WTC11 (cell line): Measurements from ENCODE around the gene PLCXD1. TPM values are rescaled to one million over a fixed set of nuclear protein-coding genes. Genes with fewer than 3 reads are reported as not detected.

ENCODE experiments used
- ATAC-seq: fragments of 200-7000 bp; cut with Tn5 transposase; 2 replicates; pipeline ENCODE4 v1.10.0; 2021; ENCODE audit warnings: mild to moderate bottlenecking, moderate library complexity
- CTCF ChIA-PET: fragments of 300-600 bp; sonication (Branson Sonifier 250); formaldehyde crosslinking; loops from one replicate; lab custom pipeline; 2021; ENCODE audit warnings: antibody characterized with exemption; lab: Charles Lee
- POLR2A ChIA-PET: fragments of 350-600 bp; sonication (Branson Sonifier 250); formaldehyde crosslinking; loops from one replicate; lab custom pipeline; 2021; ENCODE audit warnings: antibody characterized with exemption; lab: Charles Lee
- DNase-seq: peaks from one replicate; pipeline ENCODE4 v3.0.0; 2021; ENCODE audit warnings: low spot score
- H3K27ac Mint-ChIP-seq: 2 replicates; pipeline ENCODE4 v1.8.0; 2021; ENCODE audit warnings: mixed read lengths
- H3K27me3 Mint-ChIP-seq: 2 replicates; pipeline ENCODE4 v1.8.0; 2021; ENCODE audit warnings: low read depth, mild to moderate bottlenecking, moderate library complexity, mixed read lengths
- H3K36me3 Mint-ChIP-seq: 2 replicates; pipeline ENCODE4 v1.8.0; 2021; ENCODE audit warnings: mixed read lengths
- H3K4me1 Mint-ChIP-seq: 2 replicates; pipeline ENCODE4 v1.8.0; 2022; ENCODE audit warnings: mixed read lengths
- H3K4me3 Mint-ChIP-seq: 2 replicates; pipeline ENCODE4 v1.8.0; 2021; ENCODE audit warnings: mild to moderate bottlenecking, moderate library complexity, mixed read lengths
- H3K9me3 Mint-ChIP-seq: 2 replicates; pipeline ENCODE4 v1.8.0; 2021; ENCODE audit warnings: mixed read lengths
- AR ChIP-seq: fragments of 250-450 bp; sonication (Bioruptor Pico); IDR thresholded peaks from 2 replicates; pipeline ENCODE4 v1.9.0; 2021; ENCODE audit warnings: mild to moderate bottlenecking
- ELF4 ChIP-seq: sonication (generic); formaldehyde crosslinking; IDR thresholded peaks from 2 replicates; pipeline ENCODE4 v1.8.1; 2022; ENCODE audit warnings: low read depth, mild to moderate bottlenecking, moderate library complexity, missing genetic modification reagents
- JUN ChIP-seq: sonication (generic); formaldehyde crosslinking; IDR thresholded peaks from 2 replicates; pipeline ENCODE4 v1.8.0; 2023; ENCODE audit warnings: mild to moderate bottlenecking, missing genetic modification reagents
- KAT7 ChIP-seq: sonication (generic); formaldehyde crosslinking; IDR thresholded peaks from 2 replicates; pipeline ENCODE4 v1.8.1; 2023; ENCODE audit warnings: missing genetic modification reagents, mild to moderate bottlenecking, borderline replicate concordance
- MAX ChIP-seq: sonication (generic); formaldehyde crosslinking; IDR thresholded peaks from 2 replicates; pipeline ENCODE4 v1.8.0; 2022; ENCODE audit warnings: mild to moderate bottlenecking, missing genetic modification reagents
- RELA ChIP-seq: sonication (generic); formaldehyde crosslinking; IDR thresholded peaks from 2 replicates; pipeline ENCODE4 v1.8.1; 2022; ENCODE audit warnings: missing genetic modification reagents, mild to moderate bottlenecking, borderline replicate concordance
- SMAD3 ChIP-seq: sonication (generic); formaldehyde crosslinking; IDR thresholded peaks from 2 replicates; pipeline ENCODE4 v1.8.0; 2022; ENCODE audit warnings: missing genetic modification reagents, mild to moderate bottlenecking, borderline replicate concordance
- TP53 ChIP-seq: sonication (generic); formaldehyde crosslinking; IDR thresholded peaks from 2 replicates; pipeline ENCODE4 v1.8.1; 2023; ENCODE audit warnings: mild to moderate bottlenecking, missing genetic modification reagents
- ZNF232 ChIP-seq: sonication (generic); formaldehyde crosslinking; IDR thresholded peaks from 2 replicates; pipeline ENCODE4 v1.8.0; 2022; ENCODE audit warnings: mild to moderate bottlenecking, missing genetic modification reagents
- ZNF423 ChIP-seq: fragments of 250-450 bp; sonication (Bioruptor Pico); IDR thresholded peaks from 2 replicates; pipeline ENCODE4 v2.1.2; 2022; ENCODE audit warnings: mild to moderate bottlenecking, moderate library complexity
- total RNA-seq: library from RNA; stranded (reverse); gene quantifications from 3 replicates; pipeline ENCODE4 v1.2.3, GENCODE V29; 2021
- TF ChIP-seq, protein P1 (sequence below): fragments of 250-450 bp; sonication (Bioruptor Pico); conservative IDR thresholded peaks from 2 replicates; pipeline ENCODE4 v1.9.0; 2021; ENCODE audit warnings: mild to moderate bottlenecking
- TF ChIP-seq, protein P2 (sequence below): sonication (generic); formaldehyde crosslinking; IDR thresholded peaks from 2 replicates; pipeline ENCODE4 v1.8.0; 2023; ENCODE audit warnings: missing genetic modification reagents, mild to moderate bottlenecking, borderline replicate concordance
- TF ChIP-seq, protein P3 (sequence below): fragments of 250-450 bp; sonication (Bioruptor Pico); IDR thresholded peaks from 2 replicates; pipeline ENCODE4 v2.1.2; 2022; ENCODE audit warnings: mild to moderate bottlenecking, moderate library complexity

PLCXD1 gene
- total RNA-seq, 1 experiment from 2014 or later: 131 TPM

DNA sequence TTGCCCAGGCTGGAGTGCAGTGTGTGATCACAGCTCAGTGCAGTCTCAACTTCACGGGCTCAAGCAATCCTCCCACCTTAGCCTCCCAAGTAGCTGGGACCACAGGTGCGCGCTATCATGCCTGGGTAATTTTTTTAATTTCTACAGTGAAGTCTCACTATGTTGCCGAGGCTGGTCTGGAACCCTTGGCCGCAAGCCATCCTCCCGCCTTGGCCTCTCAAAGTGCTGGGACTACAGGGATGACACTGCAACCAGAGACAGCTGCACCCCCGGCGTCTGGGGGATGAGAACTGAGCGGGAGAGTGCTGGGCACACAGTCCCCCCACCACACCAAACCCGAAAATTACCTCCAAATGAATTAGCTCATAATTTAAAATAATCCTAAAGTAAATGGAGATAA is 70.6 kb downstream of the PLCXD1 start (continued):
- TF ChIP-seq, protein P1, sequence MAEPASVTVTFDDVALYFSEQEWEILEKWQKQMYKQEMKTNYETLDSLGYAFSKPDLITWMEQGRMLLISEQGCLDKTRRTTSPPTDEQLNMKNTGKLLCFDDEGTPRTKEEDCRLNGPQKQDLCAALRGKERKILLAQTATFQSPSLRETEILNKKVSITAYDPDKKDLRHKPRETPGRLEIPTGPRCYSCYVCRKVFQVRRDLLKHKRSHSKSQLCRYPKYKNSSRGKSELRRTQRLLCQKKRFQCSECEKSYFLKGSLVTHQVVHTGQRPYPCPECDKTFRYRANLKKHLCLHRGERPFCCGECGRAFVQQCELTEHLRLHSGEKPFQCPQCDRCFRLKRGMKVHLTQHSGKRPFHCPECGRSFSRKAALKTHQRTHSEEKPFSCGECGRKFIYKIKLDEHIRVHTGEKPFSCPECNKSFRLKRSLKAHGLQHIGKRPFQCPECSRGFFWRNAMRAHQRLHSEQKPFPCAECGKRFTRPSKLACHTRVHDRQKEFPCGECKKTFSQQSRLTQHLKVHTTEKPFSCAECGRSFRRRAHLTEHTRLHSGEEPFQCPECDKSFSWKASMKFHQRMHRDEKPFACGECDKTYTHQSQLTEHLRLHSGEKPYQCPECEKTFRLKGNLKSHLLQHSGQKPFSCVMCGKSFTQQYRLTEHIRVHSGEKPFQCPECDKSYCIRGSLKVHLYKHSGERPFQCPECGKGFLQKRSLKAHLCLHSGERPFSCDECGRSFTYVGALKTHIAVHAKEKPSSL: no peak
- TF ChIP-seq RELA: no peak
- no peak for TF ChIP-seq TP53 (CRISPR knock-in tag)
- TF ChIP-seq, protein P2, sequence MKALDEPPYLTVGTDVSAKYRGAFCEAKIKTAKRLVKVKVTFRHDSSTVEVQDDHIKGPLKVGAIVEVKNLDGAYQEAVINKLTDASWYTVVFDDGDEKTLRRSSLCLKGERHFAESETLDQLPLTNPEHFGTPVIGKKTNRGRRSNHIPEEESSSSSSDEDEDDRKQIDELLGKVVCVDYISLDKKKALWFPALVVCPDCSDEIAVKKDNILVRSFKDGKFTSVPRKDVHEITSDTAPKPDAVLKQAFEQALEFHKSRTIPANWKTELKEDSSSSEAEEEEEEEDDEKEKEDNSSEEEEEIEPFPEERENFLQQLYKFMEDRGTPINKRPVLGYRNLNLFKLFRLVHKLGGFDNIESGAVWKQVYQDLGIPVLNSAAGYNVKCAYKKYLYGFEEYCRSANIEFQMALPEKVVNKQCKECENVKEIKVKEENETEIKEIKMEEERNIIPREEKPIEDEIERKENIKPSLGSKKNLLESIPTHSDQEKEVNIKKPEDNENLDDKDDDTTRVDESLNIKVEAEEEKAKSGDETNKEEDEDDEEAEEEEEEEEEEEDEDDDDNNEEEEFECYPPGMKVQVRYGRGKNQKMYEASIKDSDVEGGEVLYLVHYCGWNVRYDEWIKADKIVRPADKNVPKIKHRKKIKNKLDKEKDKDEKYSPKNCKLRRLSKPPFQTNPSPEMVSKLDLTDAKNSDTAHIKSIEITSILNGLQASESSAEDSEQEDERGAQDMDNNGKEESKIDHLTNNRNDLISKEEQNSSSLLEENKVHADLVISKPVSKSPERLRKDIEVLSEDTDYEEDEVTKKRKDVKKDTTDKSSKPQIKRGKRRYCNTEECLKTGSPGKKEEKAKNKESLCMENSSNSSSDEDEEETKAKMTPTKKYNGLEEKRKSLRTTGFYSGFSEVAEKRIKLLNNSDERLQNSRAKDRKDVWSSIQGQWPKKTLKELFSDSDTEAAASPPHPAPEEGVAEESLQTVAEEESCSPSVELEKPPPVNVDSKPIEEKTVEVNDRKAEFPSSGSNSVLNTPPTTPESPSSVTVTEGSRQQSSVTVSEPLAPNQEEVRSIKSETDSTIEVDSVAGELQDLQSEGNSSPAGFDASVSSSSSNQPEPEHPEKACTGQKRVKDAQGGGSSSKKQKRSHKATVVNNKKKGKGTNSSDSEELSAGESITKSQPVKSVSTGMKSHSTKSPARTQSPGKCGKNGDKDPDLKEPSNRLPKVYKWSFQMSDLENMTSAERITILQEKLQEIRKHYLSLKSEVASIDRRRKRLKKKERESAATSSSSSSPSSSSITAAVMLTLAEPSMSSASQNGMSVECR (CRISPR knock-in tag): no peak

DNA sequence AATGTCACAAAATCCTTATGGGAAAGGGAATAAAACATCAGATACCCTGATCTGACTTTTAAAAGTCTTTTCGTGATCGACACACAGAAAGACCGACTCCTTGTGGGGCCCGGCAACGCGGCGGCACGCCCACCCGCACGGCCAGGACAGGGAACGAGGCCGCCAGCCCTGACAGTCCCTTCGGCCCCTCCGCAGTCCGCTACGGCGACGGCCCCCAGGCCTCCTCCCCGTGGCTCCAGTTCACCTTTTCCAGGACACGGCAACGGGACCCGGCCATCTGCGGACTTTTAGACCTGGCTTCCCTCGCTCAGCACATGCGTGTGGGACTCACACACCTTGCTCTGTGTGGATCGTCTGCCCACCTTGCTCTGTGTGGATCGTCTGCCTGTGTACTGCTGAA is 71.0 kb downstream of the PLCXD1 start:
- no peak overlapping the region for H3K27ac Mint-ChIP-seq
- CTCF ChIA-PET: no interaction called here
- POLR2A ChIA-PET: no interaction called here
- TF ChIP-seq JUN (CRISPR knock-in tag): no peak
- TF ChIP-seq SMAD3: no peak
- TF ChIP-seq MAX (CRISPR knock-in tag): no peak
- TF ChIP-seq KAT7 (CRISPR knock-in tag): no peak
- no peak for TF ChIP-seq ELF4 (CRISPR knock-in tag)
- TF ChIP-seq ZNF423 (CRISPR knock-in tag): no peak
- TF ChIP-seq AR (CRISPR knock-in tag): no peak
- TF ChIP-seq, protein P3, sequence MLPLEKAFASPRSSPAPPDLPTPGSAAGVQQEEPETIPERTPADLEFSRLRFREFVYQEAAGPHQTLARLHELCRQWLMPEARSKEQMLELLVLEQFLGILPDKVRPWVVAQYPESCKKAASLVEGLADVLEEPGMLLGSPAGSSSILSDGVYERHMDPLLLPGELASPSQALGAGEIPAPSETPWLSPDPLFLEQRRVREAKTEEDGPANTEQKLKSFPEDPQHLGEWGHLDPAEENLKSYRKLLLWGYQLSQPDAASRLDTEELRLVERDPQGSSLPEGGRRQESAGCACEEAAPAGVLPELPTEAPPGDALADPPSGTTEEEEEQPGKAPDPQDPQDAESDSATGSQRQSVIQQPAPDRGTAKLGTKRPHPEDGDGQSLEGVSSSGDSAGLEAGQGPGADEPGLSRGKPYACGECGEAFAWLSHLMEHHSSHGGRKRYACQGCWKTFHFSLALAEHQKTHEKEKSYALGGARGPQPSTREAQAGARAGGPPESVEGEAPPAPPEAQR (CRISPR knock-in tag): no peak
- TF ChIP-seq ZNF232 (CRISPR knock-in tag): no peak
- H3K4me1 Mint-ChIP-seq: 0 out of 2 replicates have a peak, but pooled peaks cover 3% of the 10 kb centered on the region
- H3K36me3 Mint-ChIP-seq: peaks cover 23% of the 10 kb centered on the region
- ATAC-seq: no peak
- H3K27me3 Mint-ChIP-seq: no peaks in the 10 kb centered on the region
- no peak overlapping the region for H3K4me3 Mint-ChIP-seq
- no peaks in the 10 kb centered on the region for H3K9me3 Mint-ChIP-seq
- DNase-seq: no peak
